Measurements from ENCODE around the gene PRR5L. TPM values are rescaled to one million over a fixed set of nuclear protein-coding genes. Genes with fewer than 3 reads are reported as not detected.

The PRR5L gene
- total and polyA plus RNA-seq, 2 experiments from 2014 or later, result 0.70 to 2.6 TPM

- no peaks in the 10 kb centered on the region for H3K36me3 ChIP-seq
- H3K4me1 ChIP-seq (ENCODE audit: low read depth), result no peaks in the 10 kb centered on the region
- peaks cover 70% of the 10 kb centered on the region for H3K27me3 ChIP-seq
- TF ChIP-seq CTCF (IDR thresholded peaks at IDR 0.05; ENCODE audit: low read depth, low read length), result no peak
- H3K27ac ChIP-seq, result no peak overlapping the region
- no peak overlapping the region for H3K4me3 ChIP-seq
- DNase-seq (ENCODE audit: low read depth in 1 of 2, low spot score in 1 of 2), result no peak
- H3K9me3 ChIP-seq (ENCODE audit: low read depth), result no peaks in the 10 kb centered on the region
Measured at GRCh38 chr11:36443661-36444060, 147.6 kb downstream of the PRR5L start.

GRCh38 chr11:36446135-36446534 is 150.0 kb downstream of the PRR5L start:
- Histone ChIP-seq H3K27me3 (peaks cover 56% of the 10 kb centered on the region), H3K4me1 (ENCODE audit: low read depth) (no peaks in the 10 kb centered on the region), H3K27ac (no peak overlapping the region), H3K4me3 (no peak overlapping the region), H3K36me3 (no peaks in the 10 kb centered on the region), H3K9me3 (ENCODE audit: low read depth) (no peaks in the 10 kb centered on the region)
- no peak for TF ChIP-seq CTCF (IDR thresholded peaks at IDR 0.05; ENCODE audit: low read depth, low read length)
- no peak for DNase-seq (ENCODE audit: low read depth in 1 of 2, low spot score in 1 of 2)

- Histone ChIP-seq H3K9me3 (ENCODE audit: low read depth) (no peaks in the 10 kb centered on the region), H3K27ac (no peak overlapping the region), H3K27me3 (peaks cover 52% of the 10 kb centered on the region), H3K4me1 (ENCODE audit: low read depth) (peaks cover 2% of the 10 kb centered on the region), H3K4me3 (no peak overlapping the region), H3K36me3 (no peaks in the 10 kb centered on the region)
- DNase-seq (ENCODE audit: low read depth in 1 of 2, low spot score in 1 of 2), result peak in 1 of 2 donors; percentile 40
- no peak for TF ChIP-seq CTCF (IDR thresholded peaks at IDR 0.05; ENCODE audit: low read depth, low read length)
Measured at GRCh38 chr11:36447514-36447913, 151.4 kb downstream of the PRR5L start.

GRCh38 chr11:36447947-36448346 is 151.9 kb downstream of the PRR5L start:
- DNase-seq (ENCODE audit: low read depth in 1 of 2, low spot score in 1 of 2), result no peak
- no peak overlapping the region for H3K27ac ChIP-seq
- TF ChIP-seq CTCF (IDR thresholded peaks at IDR 0.05; ENCODE audit: low read depth, low read length), result no peak
- no peak overlapping the region for H3K4me3 ChIP-seq
- no peaks in the 10 kb centered on the region for H3K9me3 ChIP-seq (ENCODE audit: low read depth)
- H3K4me1 ChIP-seq (ENCODE audit: low read depth), result peaks cover 6% of the 10 kb centered on the region
- H3K27me3 ChIP-seq, result peaks cover 48% of the 10 kb centered on the region
- no peaks in the 10 kb centered on the region for H3K36me3 ChIP-seq

GRCh38 chr11:36449561-36450096 is 153.5 kb downstream of the PRR5L start:
- Histone ChIP-seq H3K27me3 (peaks cover 36% of the 10 kb centered on the region), H3K4me3 (no peak overlapping the region), H3K36me3 (no peaks in the 10 kb centered on the region), H3K4me1 (ENCODE audit: low read depth) (peaks cover 9% of the 10 kb centered on the region), H3K9me3 (ENCODE audit: low read depth) (no peaks in the 10 kb centered on the region), H3K27ac (no peak overlapping the region)
- peak in 1 of 2 donors; percentile 41 for DNase-seq (ENCODE audit: low read depth in 1 of 2, low spot score in 1 of 2)
- no peak for TF ChIP-seq CTCF (IDR thresholded peaks at IDR 0.05; ENCODE audit: low read depth, low read length)
